Naive B cell (primary cell): Measurements from ENCODE around the gene KRT86. TPM values are rescaled to one million over a fixed set of nuclear protein-coding genes. Genes with fewer than 3 reads are reported as not detected.
A peak's percentile ranks its signal among the peaks of the same experiment; 100 is the strongest.

Source experiments
- ATAC-seq, 2 donors: fragments of 150-1000 bp; cut with Tn5 transposase; 2 replicates each; pipeline ENCODE4 v1.10.0; 2021; ENCODE audit warnings: low read depth in 2 of 2, mild to moderate bottlenecking in 2 of 2, moderate library complexity in 2 of 2
- DNase-seq: peaks from one replicate; pipeline ENCODE4 v3.0.0; 2022
- H3K27ac Mint-ChIP-seq, 6 donors: one replicate each; pipeline ENCODE4 v1.8.0; 2020 to 2022; ENCODE audit warnings: mild to moderate bottlenecking in 6 of 6, mixed read lengths in 6 of 6, moderate library complexity in 5 of 6, inconsistent platforms in 2 of 6
- H3K27me3 Mint-ChIP-seq, 3 donors: one replicate each; pipeline ENCODE4 v1.8.0; 2021 to 2022; ENCODE audit warnings: mixed read lengths in 3 of 3, mild to moderate bottlenecking in 1 of 3
- H3K36me3 Mint-ChIP-seq, 2 donors: one replicate each; pipeline ENCODE4 v1.8.0; 2020 to 2022; ENCODE audit warnings: mixed read lengths in 2 of 2, inconsistent platforms in 1 of 2, mild to moderate bottlenecking in 1 of 2
- H3K4me1 Mint-ChIP-seq, 3 donors: one replicate each; pipeline ENCODE4 v1.8.0; 2020 to 2022; ENCODE audit warnings: mixed read lengths in 3 of 3, inconsistent platforms in 1 of 3, mild to moderate bottlenecking in 1 of 3, moderate library complexity in 1 of 3
- H3K4me3 Mint-ChIP-seq, 8 donors: one replicate each; pipeline ENCODE4 v1.8.0; 2020 to 2022; ENCODE audit warnings: mild to moderate bottlenecking in 8 of 8, mixed read lengths in 8 of 8, moderate library complexity in 8 of 8, inconsistent platforms in 2 of 8
- H3K9me3 Mint-ChIP-seq, 7 donors: one replicate each; pipeline ENCODE4 v1.8.0; 2020 to 2022; ENCODE audit warnings: mixed read lengths in 7 of 7, mild to moderate bottlenecking in 5 of 7, inconsistent platforms in 2 of 7, moderate library complexity in 1 of 7
- polyA plus RNA-seq, 6 donors: library from polyadenylated mRNA; unstranded; fragments of 300-500 nt; fragmentation: Illumina TruSeq; gene quantifications; one replicate each; pipeline ENCODE4 v1.2.3, GENCODE V29; 2021; ENCODE audit warnings: low read depth in 6 of 6

KRT86 gene
- polyA plus RNA-seq, 6 donors from 2014 or later: not detected

DNA sequence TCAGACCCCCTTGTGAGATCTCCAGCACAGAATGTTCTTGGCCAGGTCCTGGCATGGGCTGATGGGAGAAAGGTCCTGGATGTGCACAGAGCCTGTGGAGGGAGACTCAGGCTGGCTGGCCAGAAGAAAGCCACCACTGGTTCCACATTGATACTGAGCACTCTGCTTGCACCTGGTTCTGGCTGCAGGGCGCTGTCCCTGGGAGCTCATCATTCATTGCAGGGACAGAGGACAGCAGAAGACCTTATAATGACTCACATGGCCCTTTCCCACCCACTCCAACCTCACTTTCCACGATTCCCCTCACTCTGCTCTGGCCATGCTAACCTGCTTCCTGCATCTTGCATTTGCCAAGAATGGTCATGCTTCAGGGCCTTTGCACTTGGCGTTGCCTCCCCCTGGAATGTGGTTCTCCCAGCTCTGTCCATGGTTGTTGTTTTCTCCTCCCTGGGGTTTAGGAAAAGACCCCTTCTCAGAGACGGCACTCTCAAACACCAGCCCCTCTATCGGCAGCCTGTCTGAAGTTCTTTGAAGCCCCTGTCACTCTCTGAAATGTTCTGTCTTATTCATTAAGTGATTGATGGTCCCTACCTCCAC is 31.1 kb upstream of the KRT86 start:
- peaks cover 3 to 76% (median 72%) of the 10 kb centered on the region in 3 donors for H3K27me3 Mint-ChIP-seq
- no peak overlapping the region for H3K4me3 Mint-ChIP-seq
- peaks cover 3 to 14% (median 7%) of the 10 kb centered on the region in 3 donors for H3K4me1 Mint-ChIP-seq
- H3K9me3 Mint-ChIP-seq: no peaks in the 10 kb centered on the region
- ATAC-seq: no peak
- no peak for DNase-seq
- no peaks in the 10 kb centered on the region for H3K36me3 Mint-ChIP-seq
- H3K27ac Mint-ChIP-seq: no peak overlapping the region

DNA sequence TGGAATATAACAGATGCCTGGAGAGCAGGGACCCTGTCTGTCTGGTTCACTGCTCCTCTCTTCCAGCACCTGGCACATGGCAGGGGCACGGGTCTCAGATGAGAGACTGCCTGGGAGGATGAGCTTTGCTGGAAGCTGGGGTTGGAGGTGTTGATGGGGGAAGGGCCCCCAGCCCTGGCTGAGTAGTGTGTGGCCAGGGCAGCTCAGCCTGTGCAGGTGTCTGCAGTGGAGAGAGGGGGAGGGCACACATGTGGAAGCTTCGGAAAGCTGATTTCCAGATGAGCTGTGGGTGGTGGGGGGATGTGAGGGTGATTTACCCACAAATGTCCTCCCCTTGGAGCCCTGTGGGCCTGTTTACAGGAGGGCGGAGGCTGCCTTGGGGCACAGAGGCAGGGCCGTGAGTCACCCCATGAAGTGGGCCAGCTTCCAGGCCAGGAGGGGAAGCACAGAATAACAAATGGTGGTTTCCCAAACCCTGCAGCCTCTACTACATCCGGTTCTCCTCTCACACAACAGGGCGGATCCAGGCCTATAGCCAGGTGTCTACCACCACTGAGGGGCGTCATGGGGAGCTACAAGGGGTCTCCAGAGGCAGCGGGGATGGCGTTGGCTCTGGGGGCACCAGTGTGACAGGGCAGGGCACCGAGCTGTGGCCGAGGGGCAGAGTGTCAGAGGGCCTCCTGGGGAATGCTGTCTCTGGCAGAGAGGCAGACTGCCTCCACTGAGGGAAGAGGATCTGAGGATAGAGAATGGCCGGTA is 30.4 kb upstream of the KRT86 start:
- peak; percentile 64 to 65 for ATAC-seq
- peaks cover 3 to 76% (median 75%) of the 10 kb centered on the region in 3 donors for H3K27me3 Mint-ChIP-seq
- no peak overlapping the region for H3K4me3 Mint-ChIP-seq
- no peak for DNase-seq
- no peaks in the 10 kb centered on the region for H3K9me3 Mint-ChIP-seq
- peak overlapping the region in 2 of 6 donors; percentile 37 to 87 for H3K27ac Mint-ChIP-seq
- H3K4me1 Mint-ChIP-seq: peaks cover 3 to 14% (median 7%) of the 10 kb centered on the region in 3 donors
- no peaks in the 10 kb centered on the region for H3K36me3 Mint-ChIP-seq

DNA sequence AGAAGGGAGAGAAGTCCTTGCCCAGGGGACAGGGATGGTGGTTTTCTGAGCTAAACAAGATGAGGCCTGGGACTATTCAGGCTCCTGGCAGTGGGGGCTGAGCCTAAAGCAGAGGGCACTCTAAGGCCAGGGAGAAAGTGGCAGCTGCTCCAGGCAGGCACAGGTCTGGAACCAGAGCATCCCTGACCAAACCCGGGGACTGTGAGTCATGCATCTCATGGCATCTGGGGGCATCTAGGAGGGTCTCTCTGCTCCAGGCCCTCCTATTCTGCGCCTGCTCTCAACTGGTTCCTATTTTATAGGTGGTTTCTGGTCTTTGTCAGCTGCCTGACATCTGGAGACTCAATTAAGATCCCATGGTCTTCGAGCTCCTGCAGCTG is 29.8 kb upstream of the KRT86 start:
- DNase-seq (no peak), ATAC-seq (no peak)
- peaks cover 8 to 79% (median 75%) of the 10 kb centered on the region in 3 donors for H3K27me3 Mint-ChIP-seq
- peaks cover 0 to 2% (median 0%) of the 10 kb centered on the region in 7 donors for H3K9me3 Mint-ChIP-seq
- H3K27ac Mint-ChIP-seq: peak overlapping the region in 1 of 6 donors; percentile 37
- peaks cover 5 to 16% (median 7%) of the 10 kb centered on the region in 3 donors for H3K4me1 Mint-ChIP-seq
- H3K36me3 Mint-ChIP-seq: no peaks in the 10 kb centered on the region
- no peak overlapping the region for H3K4me3 Mint-ChIP-seq

DNA sequence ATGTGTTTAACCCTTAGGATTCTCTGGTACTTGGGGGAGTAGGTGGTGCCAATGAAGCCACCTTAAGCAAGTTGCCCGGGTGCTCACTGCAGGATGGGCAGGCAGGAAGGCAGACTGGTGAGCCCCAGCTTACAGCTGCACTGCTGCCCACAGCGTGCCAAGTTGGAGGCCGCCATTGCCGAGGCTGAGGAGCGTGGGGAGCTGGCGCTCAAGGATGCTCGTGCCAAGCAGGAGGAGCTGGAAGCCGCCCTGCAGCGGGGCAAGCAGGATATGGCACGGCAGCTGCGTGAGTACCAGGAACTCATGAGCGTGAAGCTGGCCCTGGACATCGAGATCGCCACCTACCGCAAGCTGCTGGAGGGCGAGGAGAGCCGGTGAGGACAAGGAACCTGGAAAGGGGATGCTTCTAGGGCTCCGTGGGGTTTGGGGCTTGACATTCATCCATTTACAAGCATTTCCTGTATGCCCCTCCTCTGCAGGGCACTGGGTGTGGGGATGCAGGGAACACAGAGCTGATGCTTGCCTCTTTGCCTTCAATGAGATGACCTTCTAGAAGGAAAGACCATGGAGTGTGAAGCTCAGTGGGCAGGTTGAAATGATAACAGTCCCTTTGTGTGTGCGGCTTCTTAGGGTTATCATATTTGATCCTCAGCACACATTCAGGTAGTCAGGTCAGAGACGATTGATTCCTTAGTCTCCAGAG is 29.0 kb upstream of the KRT86 start:
- Mint-ChIP-seq H3K36me3 (no peaks in the 10 kb centered on the region), H3K4me3 (no peak overlapping the region), H3K27ac (no peak overlapping the region), H3K27me3 (peaks cover 13 to 87% (median 79%) of the 10 kb centered on the region in 3 donors), H3K4me1 (peaks cover 7 to 21% (median 10%) of the 10 kb centered on the region in 3 donors), H3K9me3 (peaks cover 0 to 2% (median 0%) of the 10 kb centered on the region in 7 donors)
- DNase-seq: no peak
- no peak for ATAC-seq

DNA sequence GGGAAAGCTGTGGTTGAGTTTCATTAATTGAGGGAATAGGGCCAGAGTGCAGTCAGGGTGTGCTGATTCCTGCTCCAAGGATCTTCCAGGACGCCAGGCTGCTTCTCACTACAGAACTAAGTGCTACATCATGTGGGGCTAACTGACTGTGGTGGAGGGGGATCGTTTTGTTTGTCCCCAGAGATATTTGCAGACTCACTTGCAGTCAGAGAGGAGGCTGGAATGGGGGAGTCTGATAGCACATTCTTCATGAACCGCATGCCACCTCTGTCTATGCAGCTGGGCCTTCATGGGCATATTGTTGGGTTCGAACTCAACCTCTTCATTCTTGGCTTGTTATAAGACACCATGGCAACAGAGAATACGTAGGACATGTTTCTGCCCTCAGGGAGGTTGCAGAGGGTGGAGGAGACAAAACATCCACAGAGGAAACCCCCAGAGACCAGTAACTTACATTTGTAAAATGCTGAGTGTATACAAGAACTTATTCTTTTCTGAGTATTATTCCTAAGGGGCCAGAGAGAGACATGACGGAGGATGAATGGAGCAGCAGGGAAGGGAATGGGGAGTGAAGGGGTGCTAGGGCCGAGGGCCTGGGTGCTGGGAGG is 28.4 kb upstream of the KRT86 start:
- Mint-ChIP-seq H3K9me3 (peaks cover 0 to 2% (median 0%) of the 10 kb centered on the region in 7 donors), H3K4me3 (no peak overlapping the region), H3K27me3 (peaks cover 18 to 92% (median 83%) of the 10 kb centered on the region in 3 donors), H3K4me1 (peaks cover 7 to 21% (median 10%) of the 10 kb centered on the region in 3 donors), H3K36me3 (no peaks in the 10 kb centered on the region), H3K27ac (no peak overlapping the region)
- no peak for ATAC-seq
- no peak for DNase-seq

DNA sequence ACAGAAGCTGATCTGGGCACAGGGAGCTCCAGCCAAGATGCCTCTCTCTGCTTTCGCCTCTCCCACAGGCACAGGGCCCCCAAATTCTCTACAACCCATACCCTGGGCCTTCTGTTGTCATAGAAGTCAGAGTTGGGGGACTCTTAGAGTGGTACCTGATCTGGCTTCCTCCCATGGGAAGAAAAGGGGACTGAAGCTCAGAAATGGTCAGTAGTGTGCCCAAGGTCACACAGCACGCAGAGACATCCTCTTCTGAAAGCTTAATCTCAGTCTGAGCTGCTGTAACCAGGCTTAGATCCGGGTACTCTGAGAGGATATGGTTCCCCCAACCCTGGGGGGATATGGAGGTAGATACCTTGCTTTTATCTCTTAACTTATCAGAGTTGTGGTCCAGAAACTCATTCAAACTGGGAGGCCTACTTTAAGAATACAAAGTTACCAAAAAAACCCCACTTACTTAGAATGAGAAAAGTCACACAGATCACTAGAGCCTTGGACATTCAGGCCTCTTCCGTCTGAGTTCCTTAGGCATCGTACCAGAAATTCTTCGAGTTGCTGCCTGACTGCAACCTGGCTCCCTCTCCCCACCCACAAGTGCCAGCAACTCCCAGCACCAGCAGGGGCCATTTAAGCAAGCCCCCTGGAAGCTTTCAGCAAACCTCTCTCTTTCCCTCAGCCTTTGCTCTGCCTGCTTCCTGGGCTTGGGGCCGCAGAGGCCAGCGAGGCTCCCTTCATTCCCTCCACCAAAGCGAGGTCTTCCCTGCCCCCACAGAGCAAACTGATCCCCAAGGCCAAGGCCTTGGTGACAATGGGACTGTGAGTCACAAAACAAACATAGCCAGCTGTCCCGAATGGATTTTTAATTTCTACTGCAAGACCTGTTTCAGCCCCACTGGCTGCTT is 27.5 kb upstream of the KRT86 start:
- Mint-ChIP-seq H3K4me3 (no peak overlapping the region), H3K4me1 (peaks cover 7 to 21% (median 10%) of the 10 kb centered on the region in 3 donors), H3K27ac (peak overlapping the region in 1 of 6 donors; percentile 27), H3K9me3 (peaks cover 0 to 2% (median 0%) of the 10 kb centered on the region in 7 donors), H3K27me3 (peaks cover 26 to 92% (median 75%) of the 10 kb centered on the region in 3 donors), H3K36me3 (no peaks in the 10 kb centered on the region)
- ATAC-seq (no peak), DNase-seq (no peak)

DNA sequence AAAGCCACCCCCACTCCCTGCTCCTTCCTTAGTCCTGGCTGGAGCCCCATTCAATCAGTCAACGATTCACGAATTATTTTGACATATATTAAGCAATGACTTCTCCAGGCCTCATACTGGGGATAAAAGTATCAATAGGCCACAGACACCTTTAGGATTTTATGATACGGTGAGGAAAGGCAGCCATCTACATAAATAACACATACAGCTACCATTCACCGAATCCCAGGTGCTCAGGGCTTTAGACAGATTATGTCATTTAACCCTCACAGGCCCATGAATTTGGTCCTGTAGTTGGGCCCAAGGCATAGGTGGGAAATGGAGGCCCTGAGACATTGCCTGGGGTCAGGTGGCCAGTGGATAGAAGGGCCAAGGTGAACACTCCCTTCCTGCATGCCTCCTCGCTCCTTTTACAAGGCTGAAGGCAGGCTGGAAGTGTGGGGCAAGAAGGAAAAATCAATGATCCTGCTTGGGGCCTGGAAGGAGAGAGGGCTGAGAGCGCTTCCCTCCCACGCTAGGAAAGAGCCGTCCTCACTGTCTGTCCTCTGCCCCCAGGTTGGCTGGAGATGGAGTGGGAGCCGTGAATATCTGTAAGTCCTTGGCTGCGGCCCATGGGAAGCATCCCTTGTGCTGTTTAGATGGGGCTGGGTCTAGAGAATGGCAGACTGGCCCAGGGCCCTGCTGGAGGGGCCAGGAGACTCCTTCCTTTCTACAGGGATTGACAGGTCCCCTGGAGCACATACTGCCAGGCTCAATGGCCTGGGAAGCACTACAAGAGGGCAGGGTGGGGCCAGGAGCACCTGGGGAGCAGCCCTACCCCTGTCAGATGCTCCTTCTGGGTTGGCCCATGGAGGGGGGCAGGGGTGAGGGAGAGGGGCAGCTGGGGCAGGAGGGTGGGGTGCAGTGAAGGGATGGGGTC is 26.6 kb upstream of the KRT86 start:
- Mint-ChIP-seq H3K9me3 (peaks cover 0 to 2% (median 0%) of the 10 kb centered on the region in 7 donors), H3K27me3 (peaks cover 30 to 93% (median 70%) of the 10 kb centered on the region in 3 donors)

DNA sequence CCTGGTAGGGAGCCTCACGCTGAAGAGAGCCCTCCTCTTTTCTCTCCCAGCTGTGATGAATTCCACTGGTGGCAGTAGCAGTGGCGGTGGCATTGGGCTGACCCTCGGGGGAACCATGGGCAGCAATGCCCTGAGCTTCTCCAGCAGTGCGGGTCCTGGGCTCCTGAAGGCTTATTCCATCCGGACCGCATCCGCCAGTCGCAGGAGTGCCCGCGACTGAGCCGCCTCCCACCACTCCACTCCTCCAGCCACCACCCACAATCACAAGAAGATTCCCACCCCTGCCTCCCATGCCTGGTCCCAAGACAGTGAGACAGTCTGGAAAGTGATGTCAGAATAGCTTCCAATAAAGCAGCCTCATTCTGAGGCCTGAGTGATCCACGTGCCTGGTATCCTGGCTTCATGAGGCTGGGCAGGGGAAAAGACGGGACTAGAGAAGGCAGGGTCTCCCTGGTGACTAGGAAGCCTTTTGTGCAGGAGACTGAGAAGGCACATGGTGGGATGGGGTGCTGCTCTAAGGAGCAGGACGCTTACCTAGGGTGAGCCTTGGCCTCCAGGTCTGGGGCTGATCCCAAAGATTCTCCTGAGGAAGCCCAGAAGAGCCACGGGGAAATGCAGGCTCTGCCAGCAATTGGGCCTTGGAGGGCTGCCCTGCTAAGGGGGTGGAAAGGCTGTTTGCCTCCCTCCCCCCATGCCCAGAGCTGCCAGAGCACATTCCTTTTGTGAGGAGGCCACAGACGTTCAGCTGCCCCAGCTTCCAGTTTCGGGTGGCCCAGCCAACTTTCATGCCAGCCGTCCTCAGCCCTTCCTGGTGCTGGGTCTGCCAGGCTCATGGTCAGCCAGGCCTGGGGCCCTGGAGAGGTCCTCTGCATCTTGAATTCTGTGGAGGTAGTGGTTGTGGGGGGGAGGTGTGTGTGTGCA is 25.6 kb upstream of the KRT86 start:
- H3K9me3 Mint-ChIP-seq: peaks cover 0 to 2% (median 0%) of the 10 kb centered on the region in 7 donors
- peaks cover 2 to 16% (median 8%) of the 10 kb centered on the region in 3 donors for H3K4me1 Mint-ChIP-seq
- no peak overlapping the region for H3K27ac Mint-ChIP-seq
- H3K4me3 Mint-ChIP-seq: no peak overlapping the region
- H3K36me3 Mint-ChIP-seq: no peaks in the 10 kb centered on the region
- peaks cover 30 to 93% (median 72%) of the 10 kb centered on the region in 3 donors for H3K27me3 Mint-ChIP-seq
- DNase-seq: no peak
- no peak for ATAC-seq

More for the DNA sequence above, 26.6 kb upstream of the KRT86 start:
- H3K27ac Mint-ChIP-seq: no peak overlapping the region
- peaks cover 7 to 21% (median 10%) of the 10 kb centered on the region in 3 donors for H3K4me1 Mint-ChIP-seq
- H3K36me3 Mint-ChIP-seq: no peaks in the 10 kb centered on the region
- DNase-seq: no peak
- no peak for ATAC-seq
- peak overlapping the region in 1 of 8 donors; percentile 47 for H3K4me3 Mint-ChIP-seq

DNA sequence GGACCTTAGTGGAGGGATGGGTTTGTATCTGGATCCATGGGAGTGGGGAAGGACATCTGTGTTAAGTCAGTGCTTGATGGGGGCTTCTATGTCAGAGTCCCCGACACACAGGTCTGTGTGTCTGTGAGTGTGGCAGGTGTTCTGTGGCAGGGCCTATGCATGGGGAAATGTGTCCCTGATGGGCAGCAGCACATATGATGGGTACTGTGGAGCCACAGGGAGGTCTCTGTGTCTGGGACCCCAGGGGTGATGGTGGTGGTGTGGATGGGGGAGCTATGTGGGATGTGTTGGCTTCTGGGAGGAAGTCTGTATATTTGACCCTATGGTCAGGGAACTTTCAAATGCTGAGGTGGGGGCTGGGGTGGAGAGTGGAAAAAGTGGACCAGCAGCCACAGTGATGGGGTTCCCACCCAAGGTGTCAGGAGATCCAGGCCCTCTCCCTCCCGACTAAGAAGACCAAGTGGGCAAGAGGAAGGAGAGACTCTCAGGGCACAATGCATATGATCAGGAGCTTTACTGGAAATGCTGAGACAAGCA is 24.9 kb upstream of the KRT86 start:
- Mint-ChIP-seq H3K36me3 (no peaks in the 10 kb centered on the region), H3K4me3 (no peak overlapping the region), H3K9me3 (peaks cover 0 to 2% (median 0%) of the 10 kb centered on the region in 7 donors), H3K4me1 (peaks cover 0 to 9% (median 7%) of the 10 kb centered on the region in 3 donors), H3K27me3 (peaks cover 32 to 93% (median 72%) of the 10 kb centered on the region in 3 donors), H3K27ac (no peak overlapping the region)
- no peak for ATAC-seq
- DNase-seq: no peak

DNA sequence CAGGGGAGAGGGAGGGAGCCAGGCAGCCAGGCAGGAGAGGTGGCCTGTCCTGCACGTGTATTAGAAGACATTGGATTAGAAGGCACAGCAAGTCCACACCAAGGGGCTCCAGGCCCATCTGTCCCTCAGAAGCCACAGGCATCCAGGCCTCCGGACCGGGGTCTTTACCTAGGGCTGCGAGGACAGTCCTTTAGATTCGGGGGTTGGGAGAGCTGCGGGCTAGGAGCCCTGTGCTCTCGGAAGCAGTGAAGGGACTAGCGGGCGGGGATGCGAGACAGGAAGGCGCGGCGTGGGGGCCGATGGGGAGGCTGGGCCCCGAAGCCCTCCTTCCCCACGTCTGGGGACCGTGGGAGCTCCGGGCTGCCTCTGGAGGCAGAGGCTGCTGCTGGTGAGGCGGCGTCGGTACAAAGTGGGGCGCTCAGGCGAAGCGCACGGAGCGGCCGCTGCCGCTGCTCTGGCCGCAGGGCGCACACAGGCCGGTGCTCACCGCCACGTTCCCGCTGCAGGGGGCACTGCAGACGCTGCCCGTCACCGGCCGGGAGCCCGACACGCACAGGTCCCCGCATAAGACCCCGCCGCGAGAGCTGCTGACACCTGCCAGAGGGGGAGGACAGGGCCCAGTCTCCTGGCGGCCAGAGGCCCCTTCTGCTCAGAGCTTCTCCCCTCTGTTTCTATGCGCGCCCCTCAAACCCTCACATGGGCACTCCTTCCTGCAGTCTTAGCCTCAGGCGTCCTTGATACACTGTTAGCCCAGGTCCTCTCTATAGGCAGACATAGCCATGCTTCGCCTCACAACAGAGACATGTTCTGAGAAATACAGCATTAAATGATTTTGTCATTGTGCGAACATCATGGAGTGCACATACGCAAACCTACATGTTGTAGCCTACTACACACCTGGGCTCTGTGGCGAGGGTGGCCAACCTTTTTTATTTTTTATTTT is 24.1 kb upstream of the KRT86 start:
- peaks cover 0 to 2% (median 0%) of the 10 kb centered on the region in 7 donors for H3K9me3 Mint-ChIP-seq
- peaks cover 39 to 96% (median 74%) of the 10 kb centered on the region in 3 donors for H3K27me3 Mint-ChIP-seq
- H3K36me3 Mint-ChIP-seq: no peaks in the 10 kb centered on the region
- H3K4me3 Mint-ChIP-seq: peak overlapping the region in 1 of 8 donors; percentile 1
- H3K27ac Mint-ChIP-seq: no peak overlapping the region
- ATAC-seq (no peak), DNase-seq (no peak)
- peaks cover 0 to 7% (median 6%) of the 10 kb centered on the region in 3 donors for H3K4me1 Mint-ChIP-seq
